H1 (cell line): ENCODE data around the gene TMEM170A. TPM values are rescaled to one million over a fixed set of nuclear protein-coding genes. Genes with fewer than 3 reads are reported as not detected.
A peak's percentile ranks its signal among the peaks of the same experiment; 100 is the strongest.

Source experiments
- CTCF ChIA-PET: fragments of 300-600 bp; sonication (Branson Sonifier 250); formaldehyde crosslinking; loops from one replicate; lab custom pipeline; 2021; ENCODE audit not compliant: partially characterized antibody; lab: Charles Lee
- POLR2A ChIA-PET: fragments of 300-600 bp; sonication (Branson Sonifier 250); formaldehyde crosslinking; loops from one replicate; lab custom pipeline; 2021; ENCODE audit warnings: inconsistent platforms; ENCODE audit not compliant: partially characterized antibody; lab: Charles Lee
- DNase-seq, 2 experiments: peaks; one replicate each; pipeline versions ENCODE4 v3.0.0 to v3.0.0-alpha.2; 2010 to 2022; ENCODE audit warnings: low spot score in 2 of 2, low read depth in 1 of 2, mixed read lengths in 1 of 2
- FAIRE-seq: peaks from 2 replicates; lab custom pipeline; 2011; peaks lifted over from hg19 to GRCh38; lab: Jason Lieb, UNC
- H2AFZ ChIP-seq: 2 replicates; pipeline ENCODE4 v1.8.1; 2012; ENCODE audit warnings: low read length, inconsistent platforms
- H2AK5ac ChIP-seq: 2 replicates; pipeline ENCODE4 v1.6.1; 2013; ENCODE audit warnings: low read depth, low read length
- H2BK120ac ChIP-seq: replicated peaks from 2 replicates; pipeline ENCODE3; 2013; ENCODE audit warnings: low read depth, low read length, inconsistent platforms
- H2BK12ac ChIP-seq: 2 replicates; pipeline ENCODE4 v1.6.1; 2013; ENCODE audit warnings: low read depth, low read length
- H2BK15ac ChIP-seq: 2 replicates; pipeline ENCODE4 v1.6.1; 2013; ENCODE audit warnings: low read length
- H2BK20ac ChIP-seq: 2 replicates; pipeline ENCODE4 v1.6.1; 2013; ENCODE audit warnings: low read length
- H2BK5ac ChIP-seq: 2 replicates; pipeline ENCODE4 v1.6.1; 2013; ENCODE audit warnings: low read depth, low read length
- H3K14ac ChIP-seq: 2 replicates; pipeline ENCODE4 v1.6.1; 2013; ENCODE audit warnings: inconsistent platforms; ENCODE audit not compliant: insufficient read length
- H3K18ac ChIP-seq: 2 replicates; pipeline ENCODE4 v1.6.1; 2013; ENCODE audit warnings: low read length; ENCODE audit errors: extremely low read depth
- H3K23ac ChIP-seq: 2 replicates; pipeline ENCODE4 v1.6.1; 2013; ENCODE audit warnings: inconsistent platforms; ENCODE audit not compliant: insufficient read length
- H3K23me2 ChIP-seq: 2 replicates; pipeline ENCODE4 v1.6.1; 2013; ENCODE audit warnings: low read depth, low read length
- H3K27ac ChIP-seq: 2 replicates; pipeline ENCODE4 v1.6.1; 2011; ENCODE audit warnings: low read depth, low read length, inconsistent platforms
- H3K27me3 ChIP-seq, 4 experiments: replicated peaks in 1 of 4; 1 replicate in 1 of 4; 2 replicates in 3 of 4; pipeline versions ENCODE4 v1.6.1 to v1.8.1; 2011 to 2013; ENCODE audit warnings: low read length in 3 of 4, mild to moderate bottlenecking in 3 of 4, inconsistent platforms in 2 of 4, mixed read lengths in 2 of 4, moderate library complexity in 1 of 4; ENCODE audit not compliant: control insufficient read depth in 3 of 4, insufficient read depth in 3 of 4; ENCODE audit errors: extremely low read depth in 1 of 4
- H3K36me3 ChIP-seq, 4 experiments: 2 replicates each; pipeline versions ENCODE4 v1.6.1 to v1.8.1; 2011 to 2013; ENCODE audit warnings: mild to moderate bottlenecking in 4 of 4, low read length in 3 of 4, moderate library complexity in 2 of 4, control low read depth in 1 of 4, inconsistent platforms in 1 of 4; ENCODE audit not compliant: insufficient read depth in 4 of 4, control insufficient read depth in 2 of 4
- H3K4ac ChIP-seq: replicated peaks from 2 replicates; pipeline ENCODE3; 2013; ENCODE audit warnings: low read length, low read depth, mixed read lengths, inconsistent platforms; ENCODE audit not compliant: insufficient read length
- H3K4me1 ChIP-seq, 4 experiments: replicated peaks in 1 of 4; 1 replicate in 1 of 4; 2 replicates in 3 of 4; pipeline versions ENCODE4 v1.6.1 to v1.8.1; 2011 to 2013; ENCODE audit warnings: low read length in 3 of 4, inconsistent platforms in 2 of 4, mixed read lengths in 1 of 4; ENCODE audit not compliant: insufficient read depth in 4 of 4, control insufficient read depth in 3 of 4
- H3K4me2 ChIP-seq, 2 experiments: 2 replicates each; pipeline versions ENCODE4 v1.6.1 to v1.8.1; 2011 to 2013; ENCODE audit warnings: low read depth in 2 of 2, low read length in 2 of 2, control low read depth in 1 of 2, inconsistent platforms in 1 of 2, mild to moderate bottlenecking in 1 of 2; ENCODE audit not compliant: insufficient read depth in 1 of 2
- H3K4me3 ChIP-seq, 4 experiments: fragments of 200-600, 300-600 bp in 1 of 4; sonication (generic), shearing (Covaris generic), sonication (Bioruptor Twin) in 1 of 4; 2 replicates each; pipeline versions ENCODE4 v1.5.1 to v1.8.1; 2011 to 2016; ENCODE audit warnings: low read length in 4 of 4, low read depth in 3 of 4, control low read depth in 2 of 4, inconsistent platforms in 2 of 4, mild to moderate bottlenecking in 2 of 4, mixed read lengths in 1 of 4, moderate library complexity in 1 of 4; ENCODE audit not compliant: insufficient read depth in 2 of 4; ENCODE audit errors: extremely low read depth in 1 of 4
- H3K56ac ChIP-seq: replicated peaks from 2 replicates; pipeline ENCODE3; 2013; ENCODE audit warnings: low read depth, mild to moderate bottlenecking, mixed read lengths, low read length, inconsistent platforms; ENCODE audit not compliant: insufficient read length
- H3K79me1 ChIP-seq: 2 replicates; pipeline ENCODE4 v1.6.1; 2013; ENCODE audit warnings: low read depth, low read length, control low read depth
- H3K79me2 ChIP-seq, 2 experiments: 2 replicates each; pipeline versions ENCODE4 v1.6.1 to v1.8.1; 2012 to 2013; ENCODE audit warnings: low read length in 2 of 2, mild to moderate bottlenecking in 2 of 2, inconsistent platforms in 1 of 2; ENCODE audit not compliant: insufficient read depth in 2 of 2, control insufficient read depth in 1 of 2
- H3K9ac ChIP-seq, 4 experiments: replicated peaks in 1 of 4; 1 replicate in 1 of 4; 2 replicates in 3 of 4; pipeline versions ENCODE4 v1.6.1 to v1.8.1; 2011 to 2013; ENCODE audit warnings: low read depth in 3 of 4, low read length in 3 of 4, control low read depth in 2 of 4, mild to moderate bottlenecking in 2 of 4, moderate library complexity in 2 of 4, inconsistent platforms in 1 of 4; ENCODE audit errors: extremely low read depth in 1 of 4
- H3K9me3 ChIP-seq, 2 experiments: 2 replicates each; pipeline versions ENCODE4 v1.6.1 to v1.8.1; 2012 to 2013; ENCODE audit warnings: mild to moderate bottlenecking in 2 of 2, moderate library complexity in 2 of 2, control low read depth in 1 of 2, inconsistent platforms in 1 of 2, low read depth in 1 of 2, low read length in 1 of 2, mixed read lengths in 1 of 2; ENCODE audit not compliant: insufficient read depth in 2 of 2
- H4K20me1 ChIP-seq, 2 experiments: replicated peaks in 1 of 2; 2 replicates each; pipeline versions ENCODE3 to v1.8.1; 2011 to 2013; ENCODE audit warnings: inconsistent platforms in 2 of 2, low read length in 2 of 2, mild to moderate bottlenecking in 1 of 2; ENCODE audit not compliant: insufficient read depth in 2 of 2, control insufficient read depth in 1 of 2
- H4K5ac ChIP-seq: 2 replicates; pipeline ENCODE4 v1.6.1; 2013; ENCODE audit warnings: low read length, low read depth, mixed read lengths, inconsistent platforms; ENCODE audit not compliant: insufficient read length
- H4K8ac ChIP-seq: 2 replicates; pipeline ENCODE4 v1.8.0; 2013; ENCODE audit warnings: mild to moderate bottlenecking, moderate library complexity, low read length, inconsistent platforms; ENCODE audit not compliant: insufficient read depth; ENCODE audit errors: extremely low read depth
- H4K91ac ChIP-seq: replicated peaks from 2 replicates; pipeline ENCODE3; 2013; ENCODE audit warnings: low read length, mixed read lengths, inconsistent platforms; ENCODE audit not compliant: insufficient read length
- BCL11A ChIP-seq, 2 experiments: IDR thresholded peaks; one replicate each; pipeline ENCODE4 v1.6.1; 2011; ENCODE audit warnings: low read depth in 2 of 2, low read length in 2 of 2, mild to moderate bottlenecking in 2 of 2
- CTCF ChIP-seq, 3 experiments: IDR thresholded peaks; 1 replicate in 2 of 3; 2 replicates in 1 of 3; pipeline versions ENCODE4 v1.5.1 to v1.6.1; 2011; ENCODE audit warnings: low read length in 3 of 3, mild to moderate bottlenecking in 3 of 3, inconsistent platforms in 2 of 3, low read depth in 1 of 3, moderate library complexity in 1 of 3; ENCODE audit not compliant: insufficient read depth in 1 of 3; ENCODE audit errors: control extremely low read depth in 1 of 3
- KDM4A ChIP-seq: IDR thresholded peaks from one replicate; pipeline ENCODE4 v1.7.1; 2012; ENCODE audit warnings: low read depth, mild to moderate bottlenecking, moderate library complexity, low read length, inconsistent platforms; ENCODE audit not compliant: severe bottlenecking
- RAD21 ChIP-seq, 2 experiments: IDR thresholded peaks in 1 of 2; conservative IDR thresholded peaks in 1 of 2; 2 replicates each; pipeline ENCODE4 v1.6.1; 2011; ENCODE audit warnings: low read depth in 2 of 2, low read length in 2 of 2, improper control_type of control experiment in 1 of 2, inconsistent platforms in 1 of 2, mild to moderate bottlenecking in 1 of 2, moderate library complexity in 1 of 2
- SP2 ChIP-seq: IDR thresholded peaks from 2 replicates; pipeline ENCODE4 v1.6.1; 2012; ENCODE audit warnings: mild to moderate bottlenecking, low read length, inconsistent platforms
- SRF ChIP-seq: IDR thresholded peaks from 2 replicates; pipeline ENCODE4 v1.6.1; 2011; ENCODE audit warnings: mild to moderate bottlenecking, low read depth, low read length, moderate library complexity
- WGBS, 2 experiments: shearing (Covaris generic) in 1 of 2; methylation state at CpG; one replicate each; pipeline versions ENCODE4 v1.1.6 to v1.1.7; 2013 to 2015; ENCODE audit warnings: low lambda C conversion rate in 2 of 2, mixed read lengths in 2 of 2, inconsistent platforms in 1 of 2, low coverage in 1 of 2, missing lambda C conversion rate in 1 of 2; ENCODE audit not compliant: insufficient replicate concordance in 2 of 2, insufficient coverage in 1 of 2, insufficient read length in 1 of 2; ENCODE audit errors: extremely low coverage in 1 of 2, missing lambda C conversion rate in 1 of 2; 5-methylcytosine and 5-hydroxymethylcytosine counted together
- polyA plus RNA-seq, 7 experiments: library from polyadenylated mRNA; depleted of rRNA in 3 of 7; stranded (reverse) in 5 of 7; unstranded in 2 of 7; fragments of >200 nt in 5 of 7; fragments of 200-250 nt in 2 of 7; gene quantifications; 1 replicate in 5 of 7; 2 replicates in 1 of 7; 4 replicates in 1 of 7; pipeline versions ENCODE4 v1.2.1 to v1.2.3, GENCODE V29; 2011 to 2013; ENCODE audit warnings: missing spikeins in 2 of 7, mixed read lengths in 2 of 7
- total RNA-seq: library from RNA; stranded (reverse); fragmentation: NEBNext Ultra II Directional; extraction: Animal tissue kit (Norgen Biotek cat#: 25700); gene quantifications from 2 replicates; pipeline ENCODE4 v1.2.1, GENCODE V29; 2021

Gene TMEM170A
- total and polyA plus RNA-seq, 2 of the 8 experiments (the other 6 are each of a cell fraction or from before 2014, with no cell fraction given): 22.9 to 56.6 TPM

- 100% methylated on average over 1 of the region's 1 CpG; no CpG with 5 or more reads in 1 of the 2 experiments for WGBS, 2 experiments
- H3K4me3 ChIP-seq: no peak overlapping the region
- no peak for DNase-seq
- H2BK12ac ChIP-seq: no peak overlapping the region
- CTCF ChIA-PET: interaction anchor here (0.6 to 12.3 kb wide), 9 partner anchors 9 to 102 kb away, joined by 3 to 127 read pairs (median 4); no protein-coding TSS in a partner anchor
- H2BK20ac ChIP-seq: no peak overlapping the region
- H3K4me2 ChIP-seq: no peak overlapping the region
- H3K23ac ChIP-seq: no peak overlapping the region
- 0 out of 7 replicates have a peak, but pooled peaks cover 0 to 2% (median 0%) of the 10 kb centered on the region in 4 experiments for H3K27me3 ChIP-seq
- H3K9me3 ChIP-seq: no peaks in the 10 kb centered on the region
- H3K4me1 ChIP-seq: peaks cover 0 to 6% (median under 1%) of the 10 kb centered on the region in 4 experiments; a peak in 3 of 7 replicates
- H2BK15ac ChIP-seq: no peak overlapping the region
- no peak overlapping the region for H4K91ac ChIP-seq
- no peak overlapping the region for H2AFZ ChIP-seq
- H2AK5ac ChIP-seq: no peak overlapping the region
- POLR2A ChIA-PET: interaction anchor here (1.0 kb wide), 1 partner anchor 34 kb away, joined by 3 read pairs; no protein-coding TSS in a partner anchor
- no peak overlapping the region for H3K4ac ChIP-seq
- no peak overlapping the region for H3K56ac ChIP-seq
- H4K20me1 ChIP-seq: peaks cover 0 to 5% of the 10 kb centered on the region in 2 experiments
- no peak overlapping the region for H4K8ac ChIP-seq
- H3K9ac ChIP-seq: no peak overlapping the region
- FAIRE-seq: no peak
- H2BK5ac ChIP-seq: no peak overlapping the region
- peaks cover 3% of the 10 kb centered on the region; the same call in 1 of the 2 replicates for H3K79me1 ChIP-seq
- H4K5ac ChIP-seq: no peak overlapping the region
- H3K14ac ChIP-seq: no peak overlapping the region
- H3K23me2 ChIP-seq: peaks cover 6% of the 10 kb centered on the region; the same call in 1 of the 2 replicates
- no peak overlapping the region for H3K27ac ChIP-seq
- H3K18ac ChIP-seq: no peak overlapping the region
- no peak overlapping the region for H2BK120ac ChIP-seq
- 0 out of 8 replicates have a peak, but pooled peaks cover 0 to 2% (median 0%) of the 10 kb centered on the region in 4 experiments for H3K36me3 ChIP-seq
- peaks cover 0 to 3% of the 10 kb centered on the region in 2 experiments; a peak in 1 of 4 replicates for H3K79me2 ChIP-seq
- TF ChIP-seq CTCF (IDR thresholded peaks at IDR 0.05; ENCODE audit: control extremely low read depth in 1 of 3, insufficient read depth in 1 of 3, low read depth in 1 of 3, low read length in 3 of 3) (peak; percentile 51 to 56 (median 54)), KDM4A (no peak), SRF (no peak), RAD21 (IDR thresholded peaks at IDR 0.05 in 1 of 2, conservative IDR thresholded peaks at IDR 0.05 in 1 of 2; ENCODE audit: low read depth in 2 of 2, low read length in 2 of 2) (peak; percentile 47 to 63), SP2 (no peak), BCL11A (IDR thresholded peaks at IDR 0.05; ENCODE audit: low read depth in 2 of 2, low read length in 2 of 2) (no peak)
Observed at GRCh38 chr16:75491876-75492275, 27.4 kb upstream of the TMEM170A start.
